ENCODE results near the gene LCN2.

Gene LCN2

DNA sequence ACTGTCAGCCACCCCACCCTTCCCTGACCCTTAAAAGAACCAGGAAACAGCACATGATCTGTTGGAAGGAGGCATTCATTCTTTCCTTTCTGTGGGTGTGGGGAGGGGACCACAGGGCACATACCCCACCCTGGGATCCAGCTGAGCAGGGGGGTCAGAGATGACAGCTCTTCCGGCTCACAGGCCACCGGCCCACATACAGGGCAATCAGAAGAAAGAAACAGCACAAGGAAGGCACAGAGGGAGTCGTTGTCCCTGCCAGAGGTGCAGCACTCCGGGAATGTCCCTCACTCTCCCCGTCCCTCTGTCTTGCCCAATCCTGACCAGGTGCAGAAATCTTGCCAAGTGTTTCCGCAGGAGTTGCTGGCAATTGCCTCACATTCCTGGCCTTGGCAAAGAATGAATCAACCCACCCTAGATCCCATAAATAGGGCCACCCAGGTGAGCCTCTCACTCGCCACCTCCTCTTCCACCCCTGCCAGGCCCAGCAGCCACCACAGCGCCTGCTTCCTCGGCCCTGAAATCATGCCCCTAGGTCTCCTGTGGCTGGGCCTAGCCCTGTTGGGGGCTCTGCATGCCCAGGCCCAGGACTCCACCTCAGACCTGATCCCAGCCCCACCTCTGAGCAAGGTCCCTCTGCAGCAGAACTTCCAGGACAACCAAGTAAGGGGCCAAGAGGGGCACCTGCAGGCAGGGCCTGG lies at the start of gene LCN2:
Gene LCN2, plus strand, starts transcription at position 453 of the 701 bp plus-strand sequence. Its CDS starts 73 bp downstream, at position 526.
- DNase-seq (ENCODE audit: insufficient read length, low spot score) = no peak
- no peak for TF ChIP-seq POLR2A (IDR thresholded peaks at IDR 0.05; ENCODE audit: low read depth, low read length)
- no peak for FAIRE-seq

DNA sequence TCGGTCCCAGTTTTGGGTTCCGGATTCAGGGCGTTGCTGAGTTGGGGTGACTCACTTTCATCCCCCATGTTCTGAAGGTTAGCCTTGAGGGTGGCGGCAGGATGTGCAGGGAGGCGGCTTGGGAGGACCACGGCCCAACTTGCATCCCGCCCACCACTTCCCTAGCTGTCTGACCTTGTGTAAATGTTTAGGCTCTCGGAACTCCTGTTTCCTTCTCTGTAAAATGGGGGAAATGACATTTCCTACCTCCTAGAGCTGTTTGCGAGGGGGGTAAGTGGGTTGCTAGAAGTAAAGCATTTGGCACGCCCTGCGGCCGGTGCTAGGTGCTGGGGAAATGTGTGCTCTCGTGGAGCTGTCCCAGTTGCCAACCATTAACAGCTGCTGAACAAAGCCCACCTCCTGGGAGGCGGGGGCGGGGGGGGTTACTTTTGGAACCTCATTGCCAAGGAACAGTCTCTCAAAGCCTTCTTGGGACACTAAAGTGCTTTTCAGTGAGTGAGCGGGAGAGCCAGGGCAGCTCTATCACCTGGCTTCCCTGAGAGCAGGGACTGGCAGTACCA lies 49.2 kb upstream of the LCN2 start:
- TF ChIP-seq POLR2A (IDR thresholded peaks at IDR 0.05; ENCODE audit: low read depth, low read length) = no peak
- no peak for DNase-seq (ENCODE audit: insufficient read length, low spot score)

DNA sequence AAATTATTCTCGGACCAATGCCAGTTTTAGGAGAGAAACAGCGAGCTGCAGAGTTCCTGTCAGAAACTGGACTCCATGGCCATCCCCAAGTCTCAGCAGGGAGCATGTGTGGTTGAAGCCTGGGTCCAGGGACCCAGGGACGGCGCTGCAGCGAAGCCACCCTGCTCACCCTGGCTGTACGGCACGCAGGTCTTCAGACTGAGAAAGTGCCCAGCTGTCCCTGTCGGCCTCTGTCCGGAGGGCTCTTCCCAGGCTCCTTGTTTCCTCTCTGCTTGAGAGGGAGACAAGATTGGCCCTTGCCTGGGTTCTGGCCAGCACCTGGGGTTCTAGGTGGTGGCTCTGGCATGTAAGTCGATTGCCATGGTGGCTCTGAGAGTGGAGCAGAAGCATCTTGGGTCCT lies 48.7 kb upstream of the LCN2 start:
- TF ChIP-seq POLR2A (IDR thresholded peaks at IDR 0.05; ENCODE audit: low read depth, low read length) = no peak
- FAIRE-seq (no peak), DNase-seq (ENCODE audit: insufficient read length, low spot score) (no peak)

More for the DNA sequence above, 49.2 kb upstream of the LCN2 start:
- FAIRE-seq = no peak

- no peak for DNase-seq (ENCODE audit: insufficient read length, low spot score)
- TF ChIP-seq POLR2A (IDR thresholded peaks at IDR 0.05; ENCODE audit: low read depth, low read length) = no peak
- no peak for FAIRE-seq
Observed at GRCh38 chr9:128101231-128101661, 48.0 kb upstream of the LCN2 start.

DNA sequence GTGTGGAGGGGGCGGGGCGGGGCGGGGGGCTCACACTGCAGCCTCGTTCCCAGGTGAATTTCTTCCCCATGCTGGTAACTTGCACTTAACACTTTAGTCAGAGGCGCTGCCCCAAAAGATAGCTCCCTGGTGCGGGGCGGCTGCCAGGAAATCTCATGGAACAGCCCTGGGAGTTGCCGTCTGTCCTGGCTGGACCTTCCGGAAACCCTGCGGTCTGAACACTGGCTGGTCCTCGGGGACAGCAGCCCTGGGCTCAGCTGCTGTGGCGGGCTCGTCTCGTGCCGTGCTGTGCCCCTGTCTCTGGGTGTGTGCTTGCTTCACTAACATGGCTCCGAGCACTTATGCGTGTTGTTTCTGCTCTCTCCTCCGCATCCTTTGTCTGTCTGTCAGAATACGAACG lies 47.6 kb upstream of the LCN2 start:
- DNase-seq (ENCODE audit: insufficient read length, low spot score) (no peak), FAIRE-seq (no peak)
- no peak for TF ChIP-seq POLR2A (IDR thresholded peaks at IDR 0.05; ENCODE audit: low read depth, low read length)

DNA sequence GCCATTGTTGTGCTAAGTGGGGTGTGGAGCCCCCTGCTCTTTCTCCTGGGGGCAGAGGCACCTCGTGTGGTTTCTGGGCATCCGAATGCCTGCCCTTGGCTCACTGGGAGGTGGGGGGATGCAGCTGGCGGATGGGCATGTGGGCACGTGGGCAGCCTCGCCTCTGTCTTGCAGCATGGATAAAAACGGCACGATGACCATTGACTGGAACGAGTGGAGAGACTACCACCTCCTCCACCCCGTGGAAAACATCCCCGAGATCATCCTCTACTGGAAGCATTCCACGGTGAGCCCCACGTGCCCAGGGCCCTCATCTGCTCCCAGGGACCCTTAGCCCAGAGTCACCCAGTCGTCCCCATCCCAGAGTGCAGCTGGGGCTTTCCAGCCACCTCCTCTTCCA lies 47.1 kb upstream of the LCN2 start:
- TF ChIP-seq POLR2A (IDR thresholded peaks at IDR 0.05; ENCODE audit: low read depth, low read length) = no peak
- FAIRE-seq (no peak), DNase-seq (ENCODE audit: insufficient read length, low spot score) (no peak)

- no peak for DNase-seq (ENCODE audit: insufficient read length, low spot score)
- no peak for FAIRE-seq
Observed at GRCh38 chr9:128102861-128103588, 46.2 kb upstream of the LCN2 start.

DNA sequence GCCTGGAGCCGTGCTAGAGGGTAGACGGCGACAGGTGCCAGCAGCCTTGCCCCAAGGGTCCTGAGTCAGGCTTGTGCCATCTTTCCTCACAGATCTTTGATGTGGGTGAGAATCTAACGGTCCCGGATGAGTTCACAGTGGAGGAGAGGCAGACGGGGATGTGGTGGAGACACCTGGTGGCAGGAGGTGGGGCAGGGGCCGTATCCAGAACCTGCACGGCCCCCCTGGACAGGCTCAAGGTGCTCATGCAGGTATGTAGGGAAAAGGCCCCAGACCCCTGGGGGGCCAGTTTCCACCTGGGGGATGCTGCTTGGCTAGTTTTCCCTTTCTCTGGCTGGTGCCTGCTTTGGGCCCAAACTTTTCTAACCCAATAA lies 45.7 kb upstream of the LCN2 start:
- DNase-seq (ENCODE audit: insufficient read length, low spot score) = no peak
- no peak for TF ChIP-seq POLR2A (IDR thresholded peaks at IDR 0.05; ENCODE audit: low read depth, low read length)
- FAIRE-seq = no peak

More at GRCh38 chr9:128102861-128103588, 46.2 kb upstream of the LCN2 start:
- TF ChIP-seq POLR2A (IDR thresholded peaks at IDR 0.05; ENCODE audit: low read depth, low read length) = no peak

DNA sequence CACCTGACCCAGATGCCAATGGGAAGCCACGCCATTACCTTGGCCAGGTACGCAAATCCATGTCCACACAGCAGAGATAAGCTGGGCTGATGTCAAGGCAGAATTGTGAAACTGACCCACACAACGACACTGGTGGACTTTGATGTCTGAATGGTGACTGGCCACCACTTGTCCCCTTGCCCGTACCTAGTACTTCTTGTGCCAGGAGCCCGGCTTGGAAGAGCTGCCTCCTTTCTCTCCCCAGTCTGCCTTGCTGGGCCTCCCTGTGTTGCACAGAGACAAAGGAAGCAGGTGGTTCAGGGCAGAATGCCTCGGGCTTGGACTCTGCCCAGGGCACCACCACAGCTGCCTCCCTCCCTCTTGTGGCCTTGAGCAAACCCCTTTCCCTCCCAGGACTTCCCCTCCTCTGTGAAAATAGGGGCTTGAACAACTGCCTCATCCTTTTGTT lies 45.1 kb upstream of the LCN2 start:
- no peak for TF ChIP-seq POLR2A (IDR thresholded peaks at IDR 0.05; ENCODE audit: low read depth, low read length)
- no peak for DNase-seq (ENCODE audit: insufficient read length, low spot score)
- FAIRE-seq = no peak

- no peak for TF ChIP-seq POLR2A (IDR thresholded peaks at IDR 0.05; ENCODE audit: low read depth, low read length)
- FAIRE-seq (no peak), DNase-seq (ENCODE audit: insufficient read length, low spot score) (no peak)
Observed at GRCh38 chr9:128105538-128106175, 43.6 kb upstream of the LCN2 start.

DNA sequence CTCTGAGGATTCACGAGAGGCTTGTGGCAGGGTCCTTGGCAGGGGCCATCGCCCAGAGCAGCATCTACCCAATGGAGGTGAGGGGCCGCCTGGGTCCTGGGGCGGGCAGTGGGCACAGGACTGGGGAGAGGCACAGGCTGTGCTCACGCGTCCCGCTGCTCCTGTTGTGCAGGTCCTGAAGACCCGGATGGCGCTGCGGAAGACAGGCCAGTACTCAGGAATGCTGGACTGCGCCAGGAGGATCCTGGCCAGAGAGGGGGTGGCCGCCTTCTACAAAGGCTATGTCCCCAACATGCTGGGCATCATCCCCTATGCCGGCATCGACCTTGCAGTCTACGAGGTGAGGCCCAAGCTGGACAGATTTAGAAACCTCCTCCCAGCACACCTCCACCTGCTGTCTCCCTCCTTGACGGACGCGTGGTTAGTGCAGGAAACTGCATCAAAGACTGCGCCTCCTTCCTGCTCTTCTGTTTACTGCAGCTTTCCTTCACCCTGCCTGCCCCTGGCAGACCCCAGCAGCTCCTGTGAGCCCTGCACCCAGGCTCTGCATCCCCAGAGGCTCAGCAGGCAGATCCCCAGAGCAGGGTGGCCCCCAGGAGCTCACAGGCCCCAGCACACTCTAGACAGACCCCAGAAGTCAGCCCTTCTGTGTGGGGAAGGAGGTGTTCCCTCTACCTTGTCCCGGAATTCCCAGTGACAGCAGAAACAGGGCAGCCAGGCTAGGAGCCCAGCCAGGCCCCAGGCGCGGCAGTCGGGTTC lies 42.9 kb upstream of the LCN2 start:
- TF ChIP-seq POLR2A (IDR thresholded peaks at IDR 0.05; ENCODE audit: low read depth, low read length) = no peak
- no peak for FAIRE-seq
- no peak for DNase-seq (ENCODE audit: insufficient read length, low spot score)

DNA sequence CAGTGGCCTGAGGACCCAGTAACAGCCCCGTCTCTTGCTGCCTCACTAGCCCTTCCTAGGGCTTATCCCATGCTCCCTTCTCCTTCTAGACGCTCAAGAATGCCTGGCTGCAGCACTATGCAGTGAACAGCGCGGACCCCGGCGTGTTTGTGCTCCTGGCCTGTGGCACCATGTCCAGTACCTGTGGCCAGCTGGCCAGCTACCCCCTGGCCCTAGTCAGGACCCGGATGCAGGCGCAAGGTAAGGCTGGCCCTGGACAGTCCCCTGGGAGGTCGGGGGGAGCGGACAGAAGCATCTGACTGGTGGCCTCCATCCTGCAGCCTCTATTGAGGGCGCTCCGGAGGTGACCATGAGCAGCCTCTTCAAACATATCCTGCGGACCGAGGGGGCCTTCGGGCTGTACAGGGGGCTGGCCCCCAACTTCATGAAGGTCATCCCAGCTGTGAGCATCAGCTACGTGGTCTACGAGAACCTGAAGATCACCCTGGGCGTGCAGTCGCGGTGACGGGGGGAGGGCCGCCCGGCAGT lies 42.2 kb upstream of the LCN2 start:
- no peak for FAIRE-seq
- TF ChIP-seq POLR2A (IDR thresholded peaks at IDR 0.05; ENCODE audit: low read depth, low read length) = no peak
- DNase-seq (ENCODE audit: insufficient read length, low spot score) = no peak
